Inflammatory macrophage (primary cell): Measurements from ENCODE around the gene GALNT17.

ENCODE experiments used
- DNase-seq, 2 donors: peaks; one replicate each; pipeline ENCODE4 v3.0.0-alpha.2; 2020 to 2022

GALNT17 gene

DNA sequence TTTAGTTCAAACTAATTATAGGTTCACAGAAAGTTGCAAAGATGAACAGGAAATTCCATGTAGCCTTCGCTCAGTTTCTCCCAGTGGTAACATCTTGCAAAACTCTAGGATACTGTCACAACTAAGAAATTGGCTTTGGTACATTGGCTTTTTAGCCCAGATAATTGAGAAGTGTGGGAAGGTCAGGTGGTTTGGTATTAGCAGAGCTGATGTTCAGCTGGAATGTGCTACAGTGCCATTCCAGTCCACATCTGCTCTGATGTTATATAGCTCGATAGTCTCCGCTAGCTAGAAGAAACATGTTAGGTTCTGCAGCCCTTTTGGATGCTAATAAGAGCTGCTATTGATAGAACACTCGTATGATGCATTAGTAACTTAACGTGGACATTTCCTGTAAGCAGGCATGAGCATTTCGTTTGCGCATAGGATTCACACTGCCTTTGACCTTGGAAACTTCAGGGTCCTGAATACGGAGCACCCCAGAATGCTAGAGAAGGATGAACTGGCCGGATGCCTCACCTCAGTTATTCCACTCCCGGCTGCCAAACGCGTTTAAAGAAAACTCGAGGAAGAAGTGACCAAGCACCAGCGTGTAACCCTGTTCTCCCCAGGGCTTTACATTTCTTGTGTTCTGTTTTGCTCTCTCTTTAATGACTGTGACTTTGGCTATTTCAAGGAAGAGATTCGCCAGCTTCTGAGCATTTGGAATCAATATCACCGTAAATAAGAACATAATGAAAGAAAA lies 271.4 kb downstream of the GALNT17 start:
- no peak for DNase-seq

- DNase-seq, result no peak
Measured at GRCh38 chr7:71404726-71405345, 272.9 kb downstream of the GALNT17 start.

DNA sequence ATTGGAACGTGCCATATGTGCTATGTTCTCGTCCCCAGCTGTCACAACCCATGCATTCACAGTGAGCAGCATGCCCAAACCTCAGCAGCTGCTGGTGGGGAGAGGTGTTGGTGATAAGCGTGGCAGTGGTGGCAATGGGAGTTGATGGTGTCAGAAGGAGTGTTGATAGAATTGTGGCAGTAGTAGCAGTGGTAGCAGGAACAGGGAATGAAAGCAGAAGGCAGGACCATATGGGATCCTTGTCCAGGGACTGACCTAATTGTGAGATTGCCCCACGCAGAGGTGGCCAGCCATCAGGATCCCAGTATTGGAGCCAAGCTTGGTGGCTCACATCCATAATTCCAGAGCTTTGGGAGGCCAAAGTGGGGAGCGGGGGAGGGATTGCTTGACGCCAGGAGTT lies 276.3 kb downstream of the GALNT17 start:
- DNase-seq, result no peak

DNA sequence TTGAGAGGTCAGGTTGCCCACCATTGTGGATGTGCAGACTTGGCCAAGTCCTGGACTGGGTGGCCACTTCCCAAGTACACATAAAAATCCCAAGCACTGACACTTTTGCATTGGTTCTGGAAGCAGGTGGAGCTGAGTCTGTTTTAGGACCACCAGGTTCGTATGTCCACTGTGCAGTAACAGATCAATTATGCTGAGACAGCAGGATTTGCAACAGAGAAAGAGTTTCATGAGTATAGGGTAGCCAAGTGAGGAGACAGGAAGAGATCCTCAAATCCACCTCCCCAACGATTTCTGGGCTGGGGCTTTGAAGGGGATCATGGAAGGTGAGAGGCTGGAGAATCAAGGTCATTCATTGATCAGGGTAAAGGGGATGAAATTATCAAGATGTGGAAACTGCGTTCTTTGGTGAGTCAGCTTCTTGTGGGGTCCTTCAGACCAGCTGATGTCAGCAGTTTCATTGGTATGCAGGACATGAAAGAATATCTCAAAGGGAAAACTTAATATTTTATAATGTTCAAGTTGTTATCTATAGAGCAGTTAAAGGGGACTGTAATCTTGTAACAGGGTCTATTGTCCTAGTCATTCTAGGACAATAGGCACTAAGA lies 277.7 kb downstream of the GALNT17 start:
- no peak for DNase-seq

DNA sequence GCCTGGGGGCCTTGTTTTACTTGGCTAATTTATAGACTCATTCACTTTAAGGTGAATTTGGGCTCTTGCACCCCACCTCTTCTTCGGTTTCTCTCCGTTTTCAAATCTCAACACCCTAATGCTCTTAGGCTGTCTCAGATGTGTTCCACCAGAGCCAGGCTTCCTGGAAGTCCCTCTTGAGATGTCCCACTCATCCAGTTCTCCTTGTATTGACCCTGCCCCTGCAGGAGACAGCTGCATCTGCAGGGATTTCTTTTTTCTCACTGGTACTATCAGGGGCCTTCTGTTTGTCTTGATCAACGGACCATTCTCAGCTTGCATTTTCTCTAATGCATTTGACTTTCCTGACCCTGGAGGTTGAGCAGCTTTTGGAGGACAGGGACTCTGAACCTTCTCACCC lies 279.5 kb downstream of the GALNT17 start:
- DNase-seq, result no peak

GRCh38 chr7:71414490-71414889 lies 282.5 kb downstream of the GALNT17 start:
- no peak for DNase-seq

DNA sequence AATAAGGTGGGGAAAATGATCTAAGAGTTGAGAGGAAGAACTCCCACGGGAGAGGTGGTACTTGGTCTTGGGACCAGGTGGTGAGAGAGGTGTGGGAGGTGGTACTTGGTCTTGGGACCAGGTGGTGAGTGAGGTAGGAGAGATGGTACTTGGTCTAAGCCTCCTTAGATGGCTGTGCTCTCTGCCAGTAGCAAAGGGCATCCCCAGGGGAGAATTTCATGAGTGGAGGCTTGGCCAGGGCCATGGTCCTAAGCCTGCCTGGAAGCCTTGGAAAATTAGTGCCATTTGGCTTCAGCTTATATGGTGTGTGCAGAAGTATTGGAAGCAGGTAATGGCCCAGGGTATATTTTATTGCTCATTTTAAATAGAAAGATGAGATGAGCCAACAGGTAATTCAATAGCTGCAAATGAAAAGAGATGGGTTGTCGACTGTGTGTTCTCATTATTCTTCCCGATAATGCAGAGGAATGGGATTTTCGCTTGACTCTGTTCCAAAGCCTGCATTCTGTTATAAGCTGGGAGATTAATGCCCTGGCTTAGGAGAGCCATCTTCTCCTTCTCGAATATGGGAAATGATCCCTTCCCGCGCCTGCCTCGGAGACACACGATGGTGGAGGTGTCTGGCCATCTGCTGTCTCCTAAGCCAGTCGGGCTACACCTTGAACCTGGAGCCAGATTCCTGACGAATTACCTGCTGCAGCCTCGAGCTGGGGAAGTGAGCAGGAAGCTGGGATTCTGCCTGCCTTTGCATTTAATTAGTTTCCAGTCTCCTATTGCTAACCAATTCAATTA lies 287.8 kb downstream of the GALNT17 start:
- no peak for DNase-seq

- no peak for DNase-seq
Measured at GRCh38 chr7:71422104-71422503, 290.2 kb downstream of the GALNT17 start.

DNA sequence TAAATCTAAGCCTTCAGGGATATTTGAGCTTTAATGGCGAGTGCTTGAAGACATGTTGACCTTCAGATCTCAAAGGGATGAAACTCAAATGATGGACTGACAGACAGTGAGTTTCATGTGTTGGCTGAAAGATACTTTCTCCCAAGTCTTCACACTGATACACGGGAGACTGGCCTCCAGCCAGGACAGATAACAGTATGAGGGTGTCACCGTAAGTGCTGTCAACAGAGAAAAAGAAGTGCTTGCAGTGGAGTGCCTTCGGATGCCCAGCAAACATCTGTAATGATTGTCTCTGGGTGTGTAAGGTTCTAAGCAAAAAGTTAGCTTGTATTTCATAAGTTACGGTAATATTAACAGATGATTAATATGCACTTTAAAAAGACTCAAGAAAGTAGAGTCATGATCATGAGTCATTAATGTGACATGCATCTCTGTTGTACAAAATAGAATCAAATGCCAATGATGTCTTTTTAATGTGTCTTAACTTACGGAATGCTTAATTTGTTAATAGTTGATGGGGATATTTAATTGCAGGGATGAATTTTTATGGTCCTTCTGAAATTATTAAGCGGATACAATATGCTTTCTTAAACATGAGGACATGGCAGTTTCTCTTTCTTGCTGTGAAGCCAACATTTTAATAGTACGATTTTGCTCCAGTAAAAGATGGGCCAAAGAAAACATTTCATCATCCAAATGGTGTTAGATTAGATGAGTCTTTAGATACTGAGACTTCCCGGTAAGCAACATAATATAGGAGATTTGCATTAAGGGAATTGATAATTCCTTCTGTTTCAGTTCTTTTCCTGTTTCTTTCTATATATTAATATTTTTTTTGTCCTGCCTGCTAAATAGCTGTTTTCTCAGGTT lies 292.5 kb downstream of the GALNT17 start:
- no peak for DNase-seq

GRCh38 chr7:71429083-71429482 lies 297.1 kb downstream of the GALNT17 start:
- DNase-seq, result no peak

- no peak for DNase-seq
Measured at GRCh38 chr7:71430246-71430645, 298.3 kb downstream of the GALNT17 start.

DNA sequence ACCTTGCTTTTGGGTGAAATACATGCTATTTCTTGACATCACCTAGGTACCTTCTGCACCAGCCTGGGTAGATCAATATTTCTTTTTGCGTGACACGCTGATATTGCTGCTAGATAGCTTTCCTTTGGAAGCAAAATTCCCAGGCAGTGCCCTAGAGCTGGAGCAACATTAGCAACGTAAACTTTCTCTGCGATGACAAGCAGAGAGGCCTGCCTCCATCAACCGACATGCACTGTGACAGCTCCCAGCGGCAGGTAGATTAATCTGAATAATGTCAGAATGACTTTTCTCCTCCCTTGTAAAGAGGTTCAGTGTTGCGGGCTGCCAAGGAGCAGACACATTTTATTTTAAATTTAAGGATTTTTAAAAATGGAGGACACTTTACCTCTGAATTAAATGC lies 307.4 kb downstream of the GALNT17 start:
- no peak for DNase-seq

- no peak for DNase-seq
Measured at GRCh38 chr7:71442492-71443190, 310.7 kb downstream of the GALNT17 start.

DNA sequence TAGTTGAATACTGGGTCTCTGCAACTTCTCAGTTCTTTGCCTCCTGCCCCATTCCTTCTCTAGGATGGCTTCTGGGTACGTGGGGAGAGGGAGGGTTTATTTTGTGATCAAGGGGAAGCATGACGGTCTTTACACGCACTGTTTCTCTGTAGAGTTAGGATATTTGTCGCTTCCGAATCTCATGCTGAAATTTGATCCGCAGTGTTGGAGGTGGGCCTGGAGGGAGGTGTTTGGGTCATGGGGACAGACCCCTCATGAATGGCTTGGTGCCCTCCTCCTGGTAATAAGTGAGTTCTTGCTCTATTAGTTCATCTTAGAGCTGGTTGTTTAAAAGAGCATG lies 311.2 kb downstream of the GALNT17 start:
- DNase-seq, result no peak

- DNase-seq, result no peak
Measured at GRCh38 chr7:71444130-71444529, 312.2 kb downstream of the GALNT17 start.

- no peak for DNase-seq
Measured at GRCh38 chr7:71453630-71454029, 321.7 kb downstream of the GALNT17 start.

- no peak for DNase-seq
Measured at GRCh38 chr7:71454981-71455380, 323.0 kb downstream of the GALNT17 start.

- no peak for DNase-seq
Measured at GRCh38 chr7:71457021-71457420, 325.1 kb downstream of the GALNT17 start.

DNA sequence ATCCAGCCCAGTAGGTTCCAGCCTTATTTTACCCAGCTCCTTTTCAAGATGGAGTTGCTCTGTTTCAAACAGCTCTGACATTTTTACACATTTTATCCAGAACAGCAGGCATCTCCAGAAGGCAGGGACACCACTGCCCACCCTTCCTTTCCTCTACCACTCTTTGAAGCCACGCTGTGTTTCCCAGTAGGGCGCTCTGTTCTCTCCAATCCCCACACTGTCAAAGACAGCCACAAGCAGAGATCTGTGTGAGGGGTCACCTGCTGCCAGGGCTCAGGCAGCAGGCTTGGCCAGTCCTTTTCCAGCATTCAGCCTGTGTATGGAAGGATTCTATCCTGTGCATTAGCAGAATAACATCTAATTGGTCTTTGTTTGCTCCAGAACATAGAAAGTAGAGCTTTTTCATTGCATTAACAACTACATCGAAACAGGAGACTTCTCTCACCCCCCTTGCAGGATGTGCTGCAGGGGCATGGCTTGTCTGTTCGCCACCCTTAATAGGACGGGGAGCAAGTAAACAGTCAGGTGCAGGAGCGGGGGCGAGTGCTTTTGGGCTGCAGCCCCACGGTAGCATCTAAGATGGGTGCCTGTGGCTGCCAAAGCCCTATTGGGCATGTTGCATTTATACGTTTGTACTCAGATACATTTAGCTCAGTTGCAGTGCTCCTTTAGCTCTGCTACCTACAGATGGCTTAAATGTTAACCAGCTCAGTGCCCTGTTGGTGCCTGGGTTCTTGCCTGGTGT lies 326.1 kb downstream of the GALNT17 start:
- DNase-seq, result no peak

DNA sequence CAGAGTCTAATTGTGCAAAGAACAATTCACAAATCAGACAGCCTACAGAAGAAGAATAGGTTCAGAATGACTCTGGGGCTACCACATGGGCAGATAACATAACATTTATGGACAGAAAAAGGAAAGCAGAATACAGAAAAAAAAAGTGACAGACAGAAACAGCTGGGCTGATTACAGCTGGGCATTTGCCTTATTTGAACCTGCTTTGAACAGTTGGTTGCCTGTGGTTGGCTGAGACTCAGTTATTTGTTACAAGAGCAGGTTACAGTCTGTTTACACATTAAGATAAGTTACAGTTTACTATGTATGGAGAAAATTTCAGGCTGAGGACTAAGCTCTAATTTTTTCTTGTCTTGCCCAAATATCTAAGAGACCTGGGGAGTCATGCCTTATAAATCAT lies 327.2 kb downstream of the GALNT17 start:
- no peak for DNase-seq

DNA sequence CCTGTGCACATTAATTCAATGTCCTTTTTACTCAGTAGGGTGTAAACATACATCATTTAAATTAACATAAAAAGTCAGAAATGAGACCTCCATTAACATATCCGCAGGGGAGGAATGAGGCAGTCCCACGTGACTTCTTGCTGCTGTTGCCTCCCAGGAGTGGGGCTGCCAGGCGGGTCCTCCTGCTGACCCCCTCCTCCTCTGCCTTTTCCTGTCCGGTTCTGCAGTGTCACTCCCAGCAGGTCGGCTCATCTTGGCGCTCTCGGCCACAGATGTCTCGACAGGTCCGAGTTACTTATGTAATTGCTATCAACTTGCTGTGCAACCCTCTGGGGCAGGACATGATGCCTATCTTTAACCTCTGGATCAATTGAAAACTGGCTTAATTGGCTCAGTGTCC lies 329.6 kb downstream of the GALNT17 start:
- no peak for DNase-seq
